Stimulated activated CD4-positive, alpha-beta T cell treated with anti-CD3 and anti-CD28 coated beads, Interleukin-4, amount 100 ng/mL, for 4 hours (primary cell): ENCODE measurements around the gene LACC1.

Experiments used
- DNase-seq, 2 experiments: peaks; one replicate each; pipeline ENCODE4 v3.0.0-alpha.2; 2020

The LACC1 gene

DNA sequence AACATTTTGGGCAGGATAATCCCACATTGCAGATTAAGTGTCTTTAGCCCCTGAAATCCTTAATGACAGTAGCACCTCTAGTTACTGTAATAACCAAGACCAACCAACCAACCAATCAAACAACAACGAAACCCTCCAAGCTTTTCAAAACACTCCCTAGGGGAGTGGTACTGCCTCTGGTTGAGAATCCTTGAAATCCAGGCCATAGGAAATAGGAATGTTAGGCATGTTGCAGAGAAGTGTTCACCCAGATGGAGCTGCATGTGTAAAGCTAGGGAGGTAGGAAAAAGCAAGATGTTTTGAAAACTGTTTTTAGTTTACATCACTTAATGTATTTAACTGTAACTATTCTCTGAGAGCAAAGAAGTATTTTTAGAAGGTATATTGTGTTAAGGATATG, 4.5 kb downstream of the LACC1 start:
- no peak for DNase-seq

DNA sequence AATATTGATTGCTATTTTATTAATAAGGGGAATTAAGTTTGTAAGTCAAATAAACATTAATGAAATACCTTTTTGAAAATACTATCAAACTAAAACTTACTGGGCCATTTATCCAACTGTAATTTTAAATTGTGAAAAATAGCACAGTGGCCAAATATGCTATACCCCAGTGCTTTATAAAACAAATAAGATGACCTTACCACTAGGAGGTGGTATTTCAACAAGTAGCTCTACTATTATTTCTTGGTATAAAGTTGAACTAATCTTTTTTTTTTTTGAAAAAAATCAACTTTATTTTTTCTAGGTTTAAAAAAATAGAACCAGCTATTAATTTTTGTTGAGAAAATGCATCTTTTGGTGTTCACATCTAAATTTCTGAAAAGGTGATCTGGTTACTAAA, 14.7 kb downstream of the LACC1 start:
- DNase-seq = no peak

DNA sequence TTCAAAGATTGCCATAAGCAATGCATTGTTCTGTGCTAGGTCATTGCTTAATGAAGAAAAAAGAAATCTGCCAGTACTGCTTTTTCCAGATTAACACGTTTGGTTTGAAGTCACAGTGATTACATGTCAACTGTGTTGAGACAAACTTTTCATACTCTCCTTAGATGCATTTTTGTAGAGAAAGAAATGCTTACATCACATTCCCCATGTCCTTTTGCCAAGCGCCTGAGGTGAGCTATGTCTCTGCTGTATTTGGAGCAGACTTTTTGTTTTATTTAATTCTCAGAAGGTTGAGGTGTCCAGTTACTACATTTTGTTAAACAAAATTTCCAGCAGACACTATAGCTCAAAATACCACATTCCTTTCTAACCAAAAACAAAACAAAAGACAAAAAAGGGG, 16.2 kb downstream of the LACC1 start:
- no peak for DNase-seq

DNA sequence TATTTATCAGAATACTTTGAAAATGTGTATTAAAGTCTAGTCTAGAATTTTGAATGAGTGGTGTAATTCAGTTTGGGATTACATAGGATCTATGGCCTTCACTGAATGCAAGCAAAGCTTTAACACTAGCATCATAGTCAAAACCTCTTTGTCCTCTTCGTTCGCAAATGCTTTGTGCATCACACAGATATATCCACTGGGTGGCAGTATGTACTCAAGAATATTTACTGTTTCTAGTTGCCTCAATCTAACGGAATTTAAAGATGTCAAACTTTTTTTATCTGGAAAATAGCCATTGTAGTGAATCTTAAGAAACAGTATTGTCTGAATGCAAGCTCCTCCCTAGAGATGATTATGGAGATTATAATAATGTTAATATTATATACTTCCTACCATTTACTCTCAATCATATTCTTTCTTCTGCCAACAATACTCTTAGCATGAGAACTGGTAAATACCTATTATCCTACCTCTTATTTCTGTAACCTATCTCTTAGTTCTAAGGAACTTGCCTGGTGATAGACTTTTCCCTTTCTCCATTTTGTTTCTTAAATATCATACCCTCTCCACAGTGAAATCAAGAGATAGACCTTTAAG, 25.8 kb downstream of the LACC1 start:
- DNase-seq = no peak

DNA sequence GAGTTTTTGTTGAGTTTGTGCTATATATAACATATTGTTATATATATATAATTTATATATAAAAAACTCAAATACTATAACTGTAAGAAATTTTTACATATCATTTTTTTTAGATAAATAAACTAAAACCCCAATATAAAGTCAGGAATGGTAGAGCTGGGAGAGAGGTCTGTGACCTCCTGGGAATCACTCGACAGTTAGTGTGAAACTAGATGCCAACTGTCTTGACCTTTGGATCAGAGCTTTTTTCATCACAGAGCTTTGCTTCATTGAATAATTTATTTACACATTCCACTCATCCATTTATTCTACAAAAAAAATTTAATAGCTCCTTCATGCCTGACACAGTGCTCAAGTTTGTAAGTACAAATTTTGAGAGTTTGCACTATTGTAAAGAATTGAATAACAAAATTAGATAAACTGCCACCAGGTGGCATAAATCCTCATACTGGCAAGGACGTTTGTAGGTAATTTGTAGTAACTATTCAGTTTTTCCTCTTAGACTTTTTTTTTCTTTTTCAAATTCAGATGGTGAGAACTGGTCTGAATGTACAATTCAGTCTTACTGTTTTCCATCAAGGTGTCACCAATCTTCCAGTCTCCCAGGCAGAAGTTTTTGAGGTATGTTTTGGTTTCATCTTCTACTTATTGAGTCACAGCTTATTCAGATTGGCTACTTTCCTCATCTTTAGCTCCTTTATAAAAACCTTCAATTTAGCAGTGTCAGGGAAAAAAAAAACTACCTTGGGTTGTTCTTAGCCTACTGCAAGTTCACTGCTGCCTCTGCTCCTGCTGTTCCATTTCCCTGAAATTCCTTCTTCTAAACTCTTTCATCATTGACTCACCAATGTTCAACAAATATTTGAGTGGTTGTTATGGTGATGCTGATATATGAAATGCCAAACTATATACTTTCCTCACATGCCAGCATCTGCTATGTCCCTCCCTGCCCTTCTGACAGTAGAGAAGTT, 28.7 kb downstream of the LACC1 start:
- DNase-seq = no peak

DNA sequence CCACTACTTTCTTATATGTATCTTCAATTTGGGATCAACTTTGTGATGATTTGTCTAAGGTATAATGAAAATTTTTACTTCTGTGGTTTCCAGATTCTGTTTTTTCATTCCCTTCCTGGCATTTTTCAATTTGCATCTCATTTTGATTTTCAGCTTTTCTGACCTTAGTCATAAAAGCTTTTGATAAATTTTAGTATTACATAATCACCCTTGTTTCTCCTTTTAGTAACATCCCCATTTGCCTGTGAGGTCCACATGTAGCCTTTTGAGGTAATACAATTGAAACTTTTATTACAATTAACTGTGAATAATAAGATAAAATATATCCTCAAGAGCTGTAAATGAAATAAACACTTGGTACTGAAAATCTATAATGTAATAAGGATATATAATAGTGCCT, 31.2 kb downstream of the LACC1 start:
- no peak for DNase-seq

DNA sequence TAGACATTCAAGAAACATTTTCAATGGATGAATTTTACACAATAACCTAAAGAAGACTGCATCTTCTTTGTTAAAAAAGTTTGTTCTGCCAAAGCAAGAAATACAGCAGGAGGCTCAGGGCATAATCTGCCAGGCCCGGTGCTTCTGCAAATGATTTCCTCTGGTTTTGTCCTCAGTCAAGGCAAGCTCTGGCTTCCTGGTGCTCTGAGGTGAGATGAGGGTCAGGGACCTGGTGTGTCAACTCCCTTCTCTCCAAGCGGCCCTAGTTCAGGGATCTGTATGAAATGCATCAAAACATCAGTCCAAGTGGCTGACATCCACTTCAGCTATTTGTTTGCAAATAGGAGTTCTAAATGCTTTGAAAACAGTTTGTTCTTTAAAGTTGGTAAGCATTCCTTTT, 31.6 kb downstream of the LACC1 start:
- no peak for DNase-seq

DNA sequence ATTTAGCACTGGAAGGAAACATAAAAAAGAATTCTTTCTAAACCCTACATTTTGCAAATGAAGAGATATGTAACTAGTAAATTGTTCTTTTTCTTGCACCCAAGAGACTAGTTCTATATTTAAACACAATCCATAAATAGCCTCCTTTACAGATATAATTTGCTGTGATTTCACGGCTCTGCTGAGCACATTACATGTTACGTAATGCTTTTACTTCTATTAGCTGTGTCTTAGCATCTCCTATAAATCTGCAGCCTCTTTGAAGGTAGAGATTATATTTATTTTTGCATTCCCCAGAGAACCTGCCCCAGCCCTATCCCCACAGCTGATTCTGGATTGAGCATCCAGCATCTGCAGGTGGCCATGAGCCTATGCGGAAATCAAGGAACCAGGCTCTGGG, 32.2 kb downstream of the LACC1 start:
- DNase-seq = no peak

DNA sequence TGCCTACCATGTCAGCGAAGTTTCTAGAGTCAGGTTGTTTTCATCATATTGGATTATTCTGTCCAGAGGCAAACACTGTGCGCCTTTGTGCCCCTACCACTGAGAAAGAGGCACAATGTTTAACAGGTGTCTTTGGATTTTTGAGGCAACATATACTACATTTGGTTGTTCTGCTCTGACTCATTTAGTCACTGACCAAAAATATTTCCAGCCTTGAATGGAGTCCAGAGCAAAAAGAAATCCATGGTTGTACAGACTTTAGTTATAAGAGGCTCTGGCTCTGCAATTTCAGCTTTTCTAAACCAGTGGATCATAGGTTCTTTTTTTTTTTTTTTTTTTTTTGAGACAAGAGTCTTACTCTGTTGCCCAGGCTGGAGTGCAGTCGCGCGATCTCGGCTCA, 35.7 kb downstream of the LACC1 start:
- DNase-seq = no peak

DNA sequence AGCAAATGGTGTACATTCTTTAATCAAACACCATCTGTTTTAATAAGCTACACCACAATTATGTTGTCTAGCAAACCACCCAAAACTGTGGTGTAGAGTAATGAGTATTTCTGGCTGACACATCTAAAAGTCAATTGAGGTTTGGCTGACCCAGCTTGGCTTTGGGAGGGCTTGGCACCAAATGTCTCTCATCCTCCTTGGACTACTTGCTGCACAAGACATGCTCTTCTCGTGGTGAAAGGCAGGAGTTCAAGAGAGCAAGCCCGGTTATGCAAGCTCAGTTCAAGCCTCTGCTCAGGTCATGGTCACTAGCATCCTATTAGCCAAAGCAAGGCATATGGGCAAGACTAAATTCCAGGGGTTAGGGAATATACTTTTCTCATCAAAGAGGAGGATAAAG, 37.1 kb downstream of the LACC1 start:
- no peak for DNase-seq

DNA sequence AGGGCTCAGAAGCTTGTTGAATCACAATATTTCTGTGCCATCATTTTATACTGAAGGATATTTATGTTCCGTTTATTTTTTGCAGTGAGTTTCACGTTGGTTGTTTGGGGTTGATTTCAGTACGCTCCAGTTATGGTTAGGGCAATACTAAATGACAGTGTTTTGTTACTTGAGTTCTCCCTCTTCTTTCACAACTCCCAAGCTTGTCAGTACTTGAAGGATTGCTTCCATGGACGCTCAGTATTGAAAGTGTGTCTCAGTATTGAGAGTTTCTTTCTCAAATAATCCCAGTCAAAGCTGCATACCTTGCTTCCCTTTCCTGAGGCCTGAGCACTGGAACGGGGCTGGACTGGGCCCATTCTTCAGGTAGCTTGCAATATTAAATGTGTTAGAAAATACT, 38.9 kb downstream of the LACC1 start:
- DNase-seq = no peak

DNA sequence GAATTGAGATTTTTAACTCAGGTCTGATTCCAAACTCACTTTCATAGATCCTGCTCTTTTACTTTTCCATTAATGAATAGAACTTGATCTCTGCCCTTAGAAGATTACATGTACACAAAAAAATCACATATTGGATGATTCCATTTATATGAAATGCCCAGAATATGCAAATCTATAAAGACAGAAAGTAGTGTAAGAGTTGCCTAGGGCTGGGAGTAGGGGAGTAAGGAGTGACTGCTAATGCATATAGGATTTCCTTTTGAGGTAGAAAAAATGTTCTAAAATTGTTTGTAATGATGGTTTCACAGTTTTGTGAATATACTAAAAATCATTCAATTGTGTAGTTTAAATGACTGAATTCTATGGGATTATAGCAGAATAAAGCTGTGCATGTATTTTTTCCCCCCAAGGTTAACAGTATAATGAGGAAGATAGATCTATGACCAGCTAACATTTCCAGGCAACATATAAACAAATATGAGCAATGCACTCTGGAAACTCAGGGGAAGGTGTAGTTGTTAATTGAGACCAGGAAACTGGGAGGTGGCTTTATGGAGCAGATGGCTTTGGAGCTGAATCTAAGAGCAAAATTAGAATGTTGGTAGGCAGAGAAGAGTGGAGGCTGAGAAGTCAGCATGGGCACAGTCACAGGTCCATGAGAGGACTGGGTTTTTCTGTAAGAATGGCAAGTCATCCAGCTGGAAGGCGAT, 41.4 kb downstream of the LACC1 start:
- DNase-seq = no peak

DNA sequence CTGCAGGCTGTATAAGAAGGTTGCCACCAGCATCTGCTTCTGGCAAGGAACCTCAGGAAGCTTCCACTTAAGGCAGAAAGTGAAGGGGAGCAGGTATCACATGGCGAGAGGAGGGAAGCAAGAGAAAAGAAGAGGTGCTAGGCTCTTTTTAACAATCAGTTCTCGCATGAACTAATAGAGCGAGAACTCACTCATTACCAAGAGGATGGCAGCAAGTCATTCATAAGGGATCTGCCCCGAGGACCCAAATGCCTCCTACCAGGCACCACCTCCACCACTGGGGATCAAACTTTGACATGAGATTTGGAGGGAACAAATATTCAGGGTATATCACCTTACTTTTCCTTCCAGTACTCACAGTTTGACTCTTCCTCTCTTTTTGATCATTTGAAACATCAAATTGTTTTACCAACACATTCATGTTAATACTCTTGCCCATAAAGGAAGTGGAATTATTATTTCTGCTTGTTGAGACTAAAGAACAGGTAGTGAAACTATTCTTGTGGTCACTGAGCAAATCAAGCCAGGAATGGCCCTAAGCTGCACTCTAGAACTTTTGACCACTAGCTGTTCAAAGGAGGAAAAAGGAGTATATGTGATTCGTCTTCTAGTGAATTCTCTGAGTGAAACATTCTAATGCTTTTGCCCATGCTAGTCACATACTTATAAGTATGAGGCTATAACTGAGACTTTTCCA, 45.0 kb downstream of the LACC1 start:
- DNase-seq = no peak

DNA sequence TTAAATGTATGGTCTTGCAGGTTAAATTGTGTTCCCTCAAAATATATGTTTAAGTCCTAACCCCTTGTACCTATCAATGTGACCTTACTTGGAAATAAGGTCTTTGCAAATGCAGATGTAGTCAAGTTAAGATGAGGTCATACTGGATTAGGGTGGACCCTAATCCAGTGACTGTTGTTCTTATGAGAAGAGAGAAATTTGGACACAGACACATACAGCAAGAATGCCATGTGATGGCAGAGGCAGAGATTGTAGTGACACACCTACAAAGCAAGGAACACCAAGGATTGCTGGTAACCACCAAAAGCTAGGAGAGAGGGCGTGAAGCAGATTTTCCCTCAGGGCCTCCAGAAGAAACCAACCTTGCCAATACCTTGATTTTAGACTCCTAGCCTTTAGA, 50.2 kb downstream of the LACC1 start:
- no peak for DNase-seq

DNA sequence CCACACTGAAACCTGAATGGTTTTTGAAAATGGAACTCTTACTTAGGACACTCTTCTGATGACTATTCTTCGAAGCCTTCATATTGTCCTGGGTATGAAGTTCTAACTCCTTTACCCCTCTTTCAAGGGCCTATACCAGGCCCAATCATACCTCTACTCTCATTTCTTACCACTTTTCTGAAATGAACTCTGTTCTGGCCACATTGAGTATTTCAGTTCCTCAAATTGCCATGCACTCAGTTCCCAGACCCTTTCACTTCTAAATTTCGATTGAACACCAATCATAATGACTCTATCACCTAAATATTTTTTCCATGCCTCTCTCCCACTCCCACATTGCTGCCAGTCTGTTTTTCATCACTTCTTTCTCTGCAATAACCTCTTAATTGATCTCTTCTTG, 53.7 kb downstream of the LACC1 start:
- DNase-seq = no peak

DNA sequence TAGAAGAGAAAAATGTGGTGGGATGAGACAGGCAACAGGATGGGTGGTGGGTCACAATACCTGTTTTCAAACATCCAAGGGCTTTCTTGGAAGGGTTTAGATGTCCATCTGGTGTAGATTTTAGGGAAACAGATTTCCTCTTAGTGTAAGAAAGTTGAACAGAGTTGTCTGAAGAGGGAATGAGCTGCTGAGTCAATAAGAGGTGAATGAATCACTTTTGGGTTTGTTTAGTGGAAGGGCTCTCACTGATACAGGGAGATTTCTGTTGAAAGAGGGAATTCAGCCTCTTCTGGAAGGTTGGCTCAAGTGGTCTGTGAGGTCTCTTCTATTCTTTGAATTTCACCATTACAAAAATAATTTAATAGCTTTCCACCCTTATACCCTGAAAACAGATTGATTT, 54.6 kb downstream of the LACC1 start:
- no peak for DNase-seq

DNA sequence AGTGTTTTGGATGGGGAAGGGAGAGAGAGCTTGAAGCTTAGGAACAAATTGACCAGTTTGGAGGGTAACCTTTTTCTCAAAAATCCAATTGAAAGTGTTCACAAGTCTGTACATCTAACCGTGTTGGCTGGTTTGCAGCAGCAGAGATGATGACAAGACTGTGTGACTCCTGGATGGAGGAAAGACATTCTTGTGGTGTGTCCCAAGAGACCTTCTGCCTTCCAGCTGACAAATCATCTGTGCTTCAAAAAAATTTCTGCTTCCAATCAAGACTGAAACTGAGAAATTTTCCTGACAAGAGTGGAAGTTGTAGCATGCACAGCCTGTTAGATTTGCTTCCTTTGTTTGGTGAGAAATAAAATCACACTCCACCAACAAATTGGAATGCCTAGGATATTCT, 56.2 kb downstream of the LACC1 start:
- no peak for DNase-seq

DNA sequence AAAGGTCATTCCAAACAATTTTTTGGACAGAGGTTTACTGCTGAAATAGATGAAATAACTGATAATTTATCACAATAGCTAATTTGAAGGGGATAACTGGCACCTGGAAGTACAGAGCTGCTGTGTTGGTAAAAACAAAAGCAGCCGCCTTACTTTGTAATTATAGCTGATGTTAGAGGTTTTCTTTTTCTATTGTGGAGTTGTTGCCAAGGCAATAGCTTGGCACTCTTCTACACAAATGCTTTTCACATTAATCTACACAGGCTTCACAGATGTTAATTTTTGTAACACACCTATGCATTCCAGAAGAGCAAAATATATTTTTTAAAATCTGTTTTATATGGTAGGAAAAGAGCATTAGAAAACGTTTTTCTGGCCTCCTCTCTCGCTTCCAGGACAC, 56.9 kb downstream of the LACC1 start:
- DNase-seq = no peak

DNA sequence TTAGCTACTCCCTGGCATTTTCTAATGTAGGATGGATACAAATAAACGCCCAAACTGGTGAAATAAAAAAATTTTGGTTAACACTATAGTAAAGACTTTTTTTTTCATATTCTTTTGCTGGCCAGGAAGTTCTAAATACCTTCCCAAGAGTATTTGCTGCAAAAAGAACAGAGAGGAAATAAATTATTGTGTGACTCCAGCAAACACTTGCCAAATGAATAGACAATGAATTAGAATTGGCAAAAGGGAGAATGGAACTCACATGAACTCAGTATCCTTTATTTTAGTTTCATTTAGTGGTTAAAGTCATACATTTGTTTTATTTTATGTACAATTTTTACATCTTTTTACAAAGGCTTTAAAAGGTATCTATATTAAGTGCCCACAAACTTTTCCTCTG, 58.1 kb downstream of the LACC1 start:
- no peak for DNase-seq

DNA sequence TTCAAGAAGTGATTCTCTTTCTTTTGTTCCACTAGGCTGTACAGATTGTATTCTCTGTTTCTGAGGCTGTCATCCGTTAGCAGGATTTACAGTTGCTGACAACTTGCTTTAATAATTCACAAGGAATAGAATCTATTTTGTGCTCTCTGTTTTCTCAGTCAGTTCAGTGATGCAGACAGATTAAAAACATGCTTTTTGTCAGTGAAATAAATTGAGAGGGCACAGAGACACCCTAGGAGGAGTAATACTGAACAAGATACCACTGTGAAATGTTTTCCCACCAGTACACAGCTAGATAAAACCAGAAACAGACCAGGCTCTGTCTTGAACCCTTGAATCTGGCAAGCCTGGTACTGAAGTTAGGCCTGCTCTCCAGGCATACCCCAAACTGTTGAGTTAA, 58.7 kb downstream of the LACC1 start:
- DNase-seq = no peak

DNA sequence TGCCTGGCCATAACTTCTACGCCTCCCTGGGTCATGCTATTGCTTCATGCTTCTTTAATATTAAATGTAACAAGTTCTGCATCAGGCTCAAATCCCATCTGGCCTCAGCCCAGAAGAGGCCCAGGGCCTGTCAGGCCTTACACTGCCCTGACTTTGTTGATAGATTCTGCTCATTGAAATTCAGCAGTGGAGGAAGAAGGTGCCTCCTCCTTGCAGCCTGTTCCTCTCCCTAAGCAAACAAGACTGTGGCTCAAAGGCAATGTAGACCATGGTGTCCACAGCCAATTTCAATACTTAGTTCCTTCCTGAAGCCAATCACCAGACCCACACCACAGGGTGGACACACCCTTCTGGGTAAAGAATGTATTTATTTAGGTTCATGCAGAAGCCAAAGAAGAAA, 59.4 kb downstream of the LACC1 start:
- no peak for DNase-seq

DNA sequence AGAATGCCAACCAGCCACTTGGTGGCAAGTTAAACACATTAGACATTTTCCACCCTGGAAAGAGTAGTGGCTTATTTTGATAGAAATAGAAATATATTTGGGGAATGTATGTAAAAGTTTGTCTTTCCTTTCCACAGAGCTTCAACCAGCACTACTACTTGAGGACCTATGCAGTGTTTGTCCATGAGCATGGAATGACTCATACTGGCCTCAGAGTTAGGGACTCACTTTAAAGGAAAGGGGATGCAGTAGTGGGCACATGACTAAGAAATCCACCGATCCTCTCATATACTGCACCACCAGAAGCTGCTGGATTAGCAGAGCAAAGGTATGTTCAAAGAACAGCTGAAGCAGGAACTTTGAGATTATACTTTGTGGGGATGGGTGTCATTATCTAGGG, 62.6 kb downstream of the LACC1 start:
- DNase-seq = no peak
